A673 (cell line): ENCODE data around the gene NPVF. TPM values are rescaled to one million over a fixed set of nuclear protein-coding genes. Genes with fewer than 3 reads are reported as not detected.

Experiments
- BruUV-seq: library from RNA; stranded (reverse); fragments of 400-500 nt; replicated peaks from 2 replicates; lab custom pipeline; 2021; lab: Mats Ljungman, UMichigan
- CTCF ChIA-PET: fragments of 300-600 bp; sonication (Branson Sonifier 250); formaldehyde crosslinking; loops from one replicate; lab custom pipeline; 2022; ENCODE audit warnings: antibody characterized with exemption; lab: Charles Lee
- POLR2A ChIA-PET: fragments of 300-600 bp; sonication (Branson Sonifier 250); formaldehyde crosslinking; loops from one replicate; lab custom pipeline; 2022; ENCODE audit warnings: antibody characterized with exemption; ENCODE audit not compliant: low non-redundant PET; lab: Charles Lee
- DNase-seq: peaks from one replicate; pipeline ENCODE4 v3.0.0-alpha.2; 2015; ENCODE audit warnings: low spot score
- H3K27ac ChIP-seq: fragments of 200-600 bp; sonication (generic); 2 replicates; pipeline ENCODE4 v1.5.1; 2016; ENCODE audit warnings: mixed run types, low read depth, mild to moderate bottlenecking, mixed read lengths, antibody characterized with exemption, low read length; ENCODE audit not compliant: poor library complexity, severe bottlenecking
- H3K27me3 ChIP-seq: fragments of 200-600 bp; sonication (generic); replicated peaks from 2 replicates; pipeline ENCODE4 v1.6.1; 2017; ENCODE audit warnings: mixed run types, low read depth, mild to moderate bottlenecking, mixed read lengths, antibody characterized with exemption, low read length; ENCODE audit not compliant: insufficient read depth, poor library complexity
- H3K36me3 ChIP-seq: fragments of 200-600 bp; sonication (generic); 2 replicates; pipeline ENCODE4 v1.6.1; 2016; ENCODE audit warnings: mixed run types, mild to moderate bottlenecking, mixed read lengths, antibody characterized with exemption, low read length; ENCODE audit not compliant: insufficient read depth, poor library complexity, severe bottlenecking
- H3K4me1 ChIP-seq: fragments of 200-600 bp; sonication (generic); 2 replicates; pipeline ENCODE4 v1.6.1; 2017; ENCODE audit warnings: mixed run types, mild to moderate bottlenecking, mixed read lengths, antibody characterized with exemption, low read length; ENCODE audit not compliant: insufficient read depth, poor library complexity, severe bottlenecking
- H3K4me3 ChIP-seq: fragments of 200-600 bp; sonication (generic); 2 replicates; pipeline ENCODE4 v1.5.1; 2016; ENCODE audit warnings: low read depth, mixed run types, mild to moderate bottlenecking, mixed read lengths, low read length; ENCODE audit not compliant: poor library complexity, severe bottlenecking
- H3K9me3 ChIP-seq: fragments of 200-600 bp; sonication (generic); 2 replicates; pipeline ENCODE4 v1.6.1; 2016; ENCODE audit warnings: mixed run types, low read depth, mild to moderate bottlenecking, mixed read lengths, antibody characterized with exemption, low read length; ENCODE audit not compliant: poor library complexity, severe bottlenecking
- CTCF ChIP-seq: fragments of 300-800, 200-600 bp; sonication (generic); conservative IDR thresholded peaks from 2 replicates; pipeline ENCODE4 v1.5.1; 2017; ENCODE audit warnings: low read depth, mild to moderate bottlenecking, antibody characterized with exemption, low read length, moderate library complexity, mixed read lengths
- EZH2 ChIP-seq: fragments of 200-600 bp; sonication (generic); IDR thresholded peaks from 2 replicates; pipeline ENCODE4 v1.6.1; 2017; ENCODE audit warnings: borderline replicate concordance, low read depth, mild to moderate bottlenecking, mixed read lengths, antibody characterized with exemption, low read length; ENCODE audit not compliant: poor library complexity, severe bottlenecking
- intact Hi-C: fragments of 100-400 bp; cut with micrococcal nuclease; formaldehyde crosslinking; loops from one replicate; pipeline ENCODE4 v1.10.0; 2022; ENCODE audit not compliant: unreplicated experiment
- total RNA-seq: library from RNA; stranded (reverse); gene quantifications from 2 replicates; pipeline ENCODE4 v1.2.3, GENCODE V29; 2021

The NPVF gene
- total RNA-seq, 1 experiment from 2014 or later = not detected

- CTCF ChIA-PET = no interaction called here
- POLR2A ChIA-PET = no interaction called here
- Histone ChIP-seq H3K36me3 (no peaks in the 10 kb centered on the region), H3K27ac (no peak overlapping the region), H3K4me1 (no peaks in the 10 kb centered on the region), H3K27me3 (peaks cover 48% of the 10 kb centered on the region), H3K4me3 (no peak overlapping the region), H3K9me3 (peaks cover 4% of the 10 kb centered on the region)
- intact Hi-C loops = no loop called here
- BruUV-seq = no TSS peak
- TF ChIP-seq EZH2 (no peak), CTCF (no peak)
- no peak for DNase-seq
Measured at GRCh38 chr7:25206765-25207164, 21.5 kb downstream of the NPVF start.

- Histone ChIP-seq H3K27me3 (peaks cover 11% of the 10 kb centered on the region), H3K4me1 (no peaks in the 10 kb centered on the region), H3K27ac (no peak overlapping the region), H3K9me3 (no peaks in the 10 kb centered on the region), H3K36me3 (no peaks in the 10 kb centered on the region), H3K4me3 (no peak overlapping the region)
- peak; percentile 17 for DNase-seq
- intact Hi-C loops = no loop called here
- BruUV-seq = no TSS peak
- ChIA-PET POLR2A (no interaction called here), CTCF (interaction anchor here (0.6 kb wide), 1 partner anchor 1173 kb away, joined by 5 read pairs; no protein-coding TSS in a partner anchor)
- TF ChIP-seq EZH2 (no peak), CTCF (no peak)
Measured at GRCh38 chr7:25196132-25196896, 32.0 kb downstream of the NPVF start.

GRCh38 chr7:25194036-25194435 lies 34.2 kb downstream of the NPVF start:
- no TSS peak for BruUV-seq
- H3K9me3 ChIP-seq = no peaks in the 10 kb centered on the region
- POLR2A ChIA-PET = no interaction called here
- TF ChIP-seq CTCF (no peak), EZH2 (no peak)
- intact Hi-C loops = no loop called here
- CTCF ChIA-PET = no interaction called here
- H3K4me1 ChIP-seq = no peaks in the 10 kb centered on the region
- DNase-seq = no peak
- H3K27me3 ChIP-seq = no peaks in the 10 kb centered on the region
- no peaks in the 10 kb centered on the region for H3K36me3 ChIP-seq
- H3K27ac ChIP-seq = no peak overlapping the region
- no peak overlapping the region for H3K4me3 ChIP-seq
